GM06990 (cell line): Measurements from ENCODE around the gene FIG4.
A peak's percentile ranks its signal among the peaks of the same experiment; 100 is the strongest.
"Not testable (repeated sequence)": the region's sequence is repeated elsewhere in the genome, so short reads cannot be mapped to it uniquely, and the experiment has no call there.

Experiments
- DNase-seq: peaks from one replicate; pipeline ENCODE4 v3.0.0-alpha.2; 2011; ENCODE audit not compliant: insufficient read length; ENCODE audit errors: extremely low read depth
- H3K27me3 ChIP-seq: replicated peaks from 2 replicates; pipeline ENCODE4 v1.6.0; 2011; ENCODE audit warnings: low read length; ENCODE audit not compliant: control insufficient read depth, insufficient read depth
- H3K36me3 ChIP-seq: 2 replicates; pipeline ENCODE4 v1.5.1; 2011; ENCODE audit warnings: low read length; ENCODE audit not compliant: control insufficient read depth, insufficient read depth
- H3K4me3 ChIP-seq: replicated peaks from 2 replicates; pipeline ENCODE4 v1.5.1; 2011; ENCODE audit warnings: low read depth, mild to moderate bottlenecking, control low read depth, low read length
- TF ChIP-seq, protein P1 (sequence below): IDR thresholded peaks from 2 replicates; pipeline ENCODE4 v1.5.1; 2011; ENCODE audit warnings: low read length, control low read depth, mild to moderate bottlenecking, inconsistent platforms; ENCODE audit not compliant: insufficient read depth, poor library complexity, severe bottlenecking

Gene FIG4

DNA sequence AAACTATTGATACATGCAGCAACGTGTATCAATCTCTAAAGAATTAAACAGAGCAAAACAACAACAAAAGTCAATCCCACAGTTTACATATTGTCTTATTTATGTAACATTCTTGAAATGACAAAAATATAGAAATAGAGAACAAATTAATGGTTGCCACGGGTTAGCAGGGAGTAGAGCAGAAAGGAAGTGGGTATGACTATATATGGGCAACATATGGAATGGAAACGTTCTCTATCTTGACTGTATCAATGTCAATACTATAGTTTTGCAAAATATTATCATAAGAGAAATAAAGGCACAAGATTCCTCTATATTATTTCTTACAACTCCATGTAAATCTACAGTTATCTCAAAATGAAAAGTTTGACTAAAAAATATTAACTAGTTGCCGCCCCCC lies 12.9 kb upstream of the FIG4 start:
- H3K27me3 ChIP-seq, result no peaks in the 10 kb centered on the region
- no peak for DNase-seq
- H3K36me3 ChIP-seq, result no peaks in the 10 kb centered on the region
- no peak overlapping the region for H3K4me3 ChIP-seq
- TF ChIP-seq, protein P1, sequence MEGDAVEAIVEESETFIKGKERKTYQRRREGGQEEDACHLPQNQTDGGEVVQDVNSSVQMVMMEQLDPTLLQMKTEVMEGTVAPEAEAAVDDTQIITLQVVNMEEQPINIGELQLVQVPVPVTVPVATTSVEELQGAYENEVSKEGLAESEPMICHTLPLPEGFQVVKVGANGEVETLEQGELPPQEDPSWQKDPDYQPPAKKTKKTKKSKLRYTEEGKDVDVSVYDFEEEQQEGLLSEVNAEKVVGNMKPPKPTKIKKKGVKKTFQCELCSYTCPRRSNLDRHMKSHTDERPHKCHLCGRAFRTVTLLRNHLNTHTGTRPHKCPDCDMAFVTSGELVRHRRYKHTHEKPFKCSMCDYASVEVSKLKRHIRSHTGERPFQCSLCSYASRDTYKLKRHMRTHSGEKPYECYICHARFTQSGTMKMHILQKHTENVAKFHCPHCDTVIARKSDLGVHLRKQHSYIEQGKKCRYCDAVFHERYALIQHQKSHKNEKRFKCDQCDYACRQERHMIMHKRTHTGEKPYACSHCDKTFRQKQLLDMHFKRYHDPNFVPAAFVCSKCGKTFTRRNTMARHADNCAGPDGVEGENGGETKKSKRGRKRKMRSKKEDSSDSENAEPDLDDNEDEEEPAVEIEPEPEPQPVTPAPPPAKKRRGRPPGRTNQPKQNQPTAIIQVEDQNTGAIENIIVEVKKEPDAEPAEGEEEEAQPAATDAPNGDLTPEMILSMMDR, result no peak

DNA sequence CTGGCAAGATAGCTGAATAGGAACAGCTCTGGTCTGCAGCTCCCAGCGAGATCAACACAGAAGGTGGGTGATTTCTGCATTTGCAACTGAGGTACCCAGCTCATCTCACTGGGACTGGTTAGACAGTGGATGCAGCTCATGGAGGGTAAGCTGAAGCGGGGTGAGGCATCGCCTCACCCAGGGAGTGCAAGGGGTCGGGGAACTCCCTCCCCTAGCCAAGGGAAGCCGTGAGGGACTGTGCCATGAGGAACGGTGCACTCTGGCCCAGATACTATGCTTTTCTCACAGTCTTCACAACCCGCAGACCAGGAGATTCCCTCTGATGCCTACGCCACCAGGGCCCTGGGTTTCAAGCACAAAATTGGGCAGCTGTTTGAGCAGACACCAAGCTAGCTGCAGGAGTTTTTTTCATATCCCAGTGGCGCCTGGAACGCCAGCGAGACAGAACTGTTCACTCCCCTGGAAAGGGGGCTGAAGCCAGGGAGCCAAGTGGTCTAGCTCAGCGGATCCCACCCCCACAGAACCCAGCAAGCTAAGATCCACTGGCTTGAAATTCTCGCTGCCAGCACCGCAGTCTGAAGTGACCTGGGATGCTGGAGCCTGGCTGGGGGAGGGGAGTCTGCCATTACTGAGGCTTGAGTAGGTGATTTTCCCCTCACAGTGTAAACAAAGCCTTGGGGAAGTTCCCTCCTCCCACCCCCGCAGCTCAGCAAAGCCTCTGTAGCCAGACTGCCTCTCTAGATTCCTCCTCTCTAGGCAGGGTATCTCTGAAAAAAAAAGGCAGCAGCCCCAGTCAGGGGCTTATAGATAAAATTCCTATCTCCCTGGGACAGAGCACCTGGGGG lies 12.2 kb upstream of the FIG4 start:
- H3K27me3 ChIP-seq, H3K36me3 ChIP-seq, DNase-seq: not testable (repeated sequence)
- peak overlapping the region; percentile 2; the same call in 1 of the 2 replicates for H3K4me3 ChIP-seq

GRCh38 chr6:109686566-109687265 lies 4.4 kb upstream of the FIG4 start:
- no peak overlapping the region for H3K4me3 ChIP-seq
- H3K36me3 ChIP-seq, result no peaks in the 10 kb centered on the region
- H3K27me3 ChIP-seq, result no peaks in the 10 kb centered on the region
- TF ChIP-seq, protein P1, result no peak
- no peak for DNase-seq

- no peaks in the 10 kb centered on the region for H3K27me3 ChIP-seq
- H3K4me3 ChIP-seq, result no peak overlapping the region
- no peaks in the 10 kb centered on the region for H3K36me3 ChIP-seq
- TF ChIP-seq, protein P1, result no peak
- DNase-seq, result no peak
Measured at GRCh38 chr6:109687271-109687761, 3.8 kb upstream of the FIG4 start.

- peak overlapping the region; percentile 85 for H3K4me3 ChIP-seq
- no peaks in the 10 kb centered on the region for H3K36me3 ChIP-seq
- TF ChIP-seq, protein P1, result no peak
- DNase-seq, result peak; percentile 61
- no peaks in the 10 kb centered on the region for H3K27me3 ChIP-seq
Measured at GRCh38 chr6:109690373-109690736, 741 bp upstream of the FIG4 start.

- no peak overlapping the region for H3K4me3 ChIP-seq
- TF ChIP-seq, protein P1, result no peak
Measured at GRCh38 chr6:109693111-109693510, 2.0 kb downstream of the FIG4 start.

More at GRCh38 chr6:109693111-109693510, 2.0 kb downstream of the FIG4 start:
- DNase-seq, result no peak
- no peaks in the 10 kb centered on the region for H3K27me3 ChIP-seq
- no peaks in the 10 kb centered on the region for H3K36me3 ChIP-seq
